GM12872 (cell line): ENCODE data around the gene PES1.

Experiments
- TF ChIP-seq, protein P1 (sequence below): IDR thresholded peaks from 3 replicates; pipeline ENCODE4 v1.5.1; 2011; ENCODE audit warnings: low read depth, mild to moderate bottlenecking, low read length, moderate library complexity; ENCODE audit not compliant: insufficient read depth

PES1 gene

GRCh38 chr22:30572210-30572609 is 19.5 kb downstream of the PES1 start:
- TF ChIP-seq, protein P1, sequence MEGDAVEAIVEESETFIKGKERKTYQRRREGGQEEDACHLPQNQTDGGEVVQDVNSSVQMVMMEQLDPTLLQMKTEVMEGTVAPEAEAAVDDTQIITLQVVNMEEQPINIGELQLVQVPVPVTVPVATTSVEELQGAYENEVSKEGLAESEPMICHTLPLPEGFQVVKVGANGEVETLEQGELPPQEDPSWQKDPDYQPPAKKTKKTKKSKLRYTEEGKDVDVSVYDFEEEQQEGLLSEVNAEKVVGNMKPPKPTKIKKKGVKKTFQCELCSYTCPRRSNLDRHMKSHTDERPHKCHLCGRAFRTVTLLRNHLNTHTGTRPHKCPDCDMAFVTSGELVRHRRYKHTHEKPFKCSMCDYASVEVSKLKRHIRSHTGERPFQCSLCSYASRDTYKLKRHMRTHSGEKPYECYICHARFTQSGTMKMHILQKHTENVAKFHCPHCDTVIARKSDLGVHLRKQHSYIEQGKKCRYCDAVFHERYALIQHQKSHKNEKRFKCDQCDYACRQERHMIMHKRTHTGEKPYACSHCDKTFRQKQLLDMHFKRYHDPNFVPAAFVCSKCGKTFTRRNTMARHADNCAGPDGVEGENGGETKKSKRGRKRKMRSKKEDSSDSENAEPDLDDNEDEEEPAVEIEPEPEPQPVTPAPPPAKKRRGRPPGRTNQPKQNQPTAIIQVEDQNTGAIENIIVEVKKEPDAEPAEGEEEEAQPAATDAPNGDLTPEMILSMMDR: no peak

- TF ChIP-seq, protein P1: no peak
These were observed 22.0 kb downstream of the PES1 start for GRCh38 chr22:30569674-30570202.

- TF ChIP-seq, protein P1: no peak
These were observed 23.4 kb downstream of the PES1 start for GRCh38 chr22:30568137-30568805.

DNA sequence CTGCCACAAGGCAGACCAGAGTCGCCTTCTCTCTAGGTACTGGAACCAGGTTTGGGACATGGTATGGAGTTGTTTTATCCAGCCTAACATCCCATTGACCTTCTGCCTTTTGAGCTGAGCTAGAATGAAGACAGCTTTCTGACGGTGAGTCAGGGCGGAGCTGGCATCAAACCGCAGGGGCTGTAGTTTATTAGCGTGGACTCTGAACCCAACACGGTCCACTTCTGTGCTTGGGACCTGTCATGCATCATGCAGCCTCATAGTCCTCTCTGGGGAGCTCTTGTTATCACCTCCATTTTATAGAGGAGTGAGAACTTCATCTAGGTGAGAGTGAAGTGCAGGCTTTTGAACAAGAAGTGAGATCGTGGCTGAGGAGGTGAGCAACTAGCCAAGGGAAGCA is 25.6 kb downstream of the PES1 start:
- TF ChIP-seq, protein P1: no peak

DNA sequence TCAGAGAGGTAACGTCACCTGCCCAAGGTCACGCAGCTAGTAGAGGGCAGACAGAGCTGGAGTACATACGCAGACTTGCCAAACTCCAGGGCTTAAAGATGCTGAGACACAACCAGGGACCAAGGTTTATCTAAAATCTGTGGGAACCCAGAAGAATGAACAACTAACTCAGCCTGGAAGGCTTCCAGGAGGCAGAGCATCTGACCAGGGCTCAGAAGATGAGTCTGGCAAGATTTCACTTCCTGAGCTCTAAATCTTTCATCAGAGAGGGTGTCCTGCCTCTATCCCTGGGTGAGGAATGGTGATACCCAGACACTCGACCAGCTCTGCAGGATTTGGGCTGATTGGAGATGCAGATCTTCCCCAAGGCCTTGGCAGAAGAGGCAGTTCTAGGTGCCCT is 26.4 kb downstream of the PES1 start:
- TF ChIP-seq, protein P1: no peak

DNA sequence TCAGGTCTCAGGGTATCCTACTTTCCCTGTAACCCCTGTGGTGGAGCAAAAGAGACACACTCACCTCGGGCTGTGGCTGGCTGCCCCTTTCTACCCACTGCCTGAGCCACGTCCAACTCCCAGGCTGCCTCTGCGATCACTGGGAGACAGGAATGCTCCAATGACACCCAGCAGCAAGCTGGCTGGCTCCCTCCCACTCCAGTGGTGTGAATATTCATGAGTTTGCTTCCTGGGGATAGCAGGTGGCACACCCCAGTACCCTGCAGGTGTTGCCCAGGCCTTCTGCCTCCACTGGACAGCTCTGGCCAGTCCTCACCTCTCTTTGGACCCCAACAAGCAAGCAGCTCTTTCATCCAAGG is 27.0 kb downstream of the PES1 start:
- TF ChIP-seq, protein P1: no peak

GRCh38 chr22:30564045-30564760 is 27.5 kb downstream of the PES1 start:
- TF ChIP-seq, protein P1: no peak
